Measurements from ENCODE around the gene HECW1. TPM values are rescaled to one million over a fixed set of nuclear protein-coding genes. Genes with fewer than 3 reads are reported as not detected.
A peak's percentile ranks its signal among the peaks of the same experiment; 100 is the strongest.
"Not testable (repeated sequence)": the region's sequence is repeated elsewhere in the genome, so short reads cannot be mapped to it uniquely, and the experiment has no call there.

Gene HECW1
- total RNA-seq, 1 donor: 2.9 TPM

- Histone ChIP-seq H3K4me2 (ENCODE audit: insufficient read depth, low read length) (peak overlapping the region; percentile 85), H3K36me3 (ENCODE audit: insufficient read depth, low read length) (no peaks in the 10 kb centered on the region), H3K4me1 (ENCODE audit: insufficient read depth, low read length) (peaks cover 41% of the 10 kb centered on the region), H4K20me1 (ENCODE audit: insufficient read depth, low read length) (peaks cover 49% of the 10 kb centered on the region), H3K27ac (ENCODE audit: low read depth, low read length) (peak overlapping the region; percentile 97), H3K79me2 (ENCODE audit: insufficient read depth, low read length) (peaks cover 63% of the 10 kb centered on the region), H3K4me3 (ENCODE audit: insufficient read depth, low read length) (peak overlapping the region; percentile 95), H2AFZ (ENCODE audit: low read length) (no peak overlapping the region), H3K9me3 (ENCODE audit: low read depth, low read length) (no peaks in the 10 kb centered on the region), H3K27me3 (ENCODE audit: insufficient read depth, low read length) (no peaks in the 10 kb centered on the region)
- no peak for DNase-seq (ENCODE audit: insufficient read length, low spot score, missing footprints)
- no peak for TF ChIP-seq CTCF (IDR thresholded peaks at IDR 0.05; ENCODE audit: extremely low read depth, low read depth, low read length)
Observed at GRCh38 chr7:43584195-43584586, 471.7 kb downstream of the HECW1 start.

- H3K27me3 ChIP-seq (ENCODE audit: insufficient read depth, low read length); H3K36me3 ChIP-seq (ENCODE audit: insufficient read depth, low read length); H3K9me3 ChIP-seq (ENCODE audit: low read depth, low read length); H2AFZ ChIP-seq (ENCODE audit: low read length): not testable (repeated sequence)
- Histone ChIP-seq H3K79me2 (ENCODE audit: insufficient read depth, low read length) (peaks cover 68% of the 10 kb centered on the region), H3K4me2 (ENCODE audit: insufficient read depth, low read length) (peak overlapping the region; percentile 85), H3K4me3 (ENCODE audit: insufficient read depth, low read length) (peak overlapping the region; percentile 95), H4K20me1 (ENCODE audit: insufficient read depth, low read length) (peaks cover 54% of the 10 kb centered on the region), H3K27ac (ENCODE audit: low read depth, low read length) (peak overlapping the region; percentile 97), H3K4me1 (ENCODE audit: insufficient read depth, low read length) (peaks cover 43% of the 10 kb centered on the region)
- DNase-seq (ENCODE audit: insufficient read length, low spot score, missing footprints): peak; percentile 21
Observed at GRCh38 chr7:43584733-43585132, 472.3 kb downstream of the HECW1 start.

DNA sequence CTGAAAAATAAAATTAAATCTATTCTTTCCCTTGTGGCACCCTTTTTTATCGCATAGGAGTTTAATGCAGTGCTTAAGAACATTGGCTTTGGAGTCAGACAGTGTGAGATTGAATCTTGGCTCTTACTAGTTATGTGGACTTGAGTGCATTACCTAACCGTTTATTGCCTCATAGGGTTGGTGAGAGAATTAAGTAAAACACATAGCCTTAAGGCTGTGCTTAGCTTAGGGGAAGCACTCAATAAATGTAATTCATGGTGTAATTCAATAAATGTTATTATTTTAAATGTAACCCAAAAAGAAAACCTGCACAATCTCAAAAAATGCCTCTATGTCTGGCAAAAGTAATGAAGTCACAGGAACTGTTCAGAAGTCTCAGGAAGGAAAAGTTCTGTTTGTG is 473.1 kb downstream of the HECW1 start:
- H3K4me1 ChIP-seq (ENCODE audit: insufficient read depth, low read length): peaks cover 46% of the 10 kb centered on the region
- peaks cover 76% of the 10 kb centered on the region for H3K79me2 ChIP-seq (ENCODE audit: insufficient read depth, low read length)
- H3K36me3 ChIP-seq (ENCODE audit: insufficient read depth, low read length): no peaks in the 10 kb centered on the region
- peaks cover 61% of the 10 kb centered on the region for H4K20me1 ChIP-seq (ENCODE audit: insufficient read depth, low read length)
- H3K9me3 ChIP-seq (ENCODE audit: low read depth, low read length): no peaks in the 10 kb centered on the region
- H3K4me2 ChIP-seq (ENCODE audit: insufficient read depth, low read length): peak overlapping the region; percentile 85
- H3K27me3 ChIP-seq (ENCODE audit: insufficient read depth, low read length): no peaks in the 10 kb centered on the region
- peak; percentile 82 for DNase-seq (ENCODE audit: insufficient read length, low spot score, missing footprints)
- no peak for TF ChIP-seq CTCF (IDR thresholded peaks at IDR 0.05; ENCODE audit: extremely low read depth, low read depth, low read length)
- H2AFZ ChIP-seq (ENCODE audit: low read length): no peak overlapping the region
- peak overlapping the region; percentile 97 for H3K27ac ChIP-seq (ENCODE audit: low read depth, low read length)
- peak overlapping the region; percentile 95 for H3K4me3 ChIP-seq (ENCODE audit: insufficient read depth, low read length)

DNA sequence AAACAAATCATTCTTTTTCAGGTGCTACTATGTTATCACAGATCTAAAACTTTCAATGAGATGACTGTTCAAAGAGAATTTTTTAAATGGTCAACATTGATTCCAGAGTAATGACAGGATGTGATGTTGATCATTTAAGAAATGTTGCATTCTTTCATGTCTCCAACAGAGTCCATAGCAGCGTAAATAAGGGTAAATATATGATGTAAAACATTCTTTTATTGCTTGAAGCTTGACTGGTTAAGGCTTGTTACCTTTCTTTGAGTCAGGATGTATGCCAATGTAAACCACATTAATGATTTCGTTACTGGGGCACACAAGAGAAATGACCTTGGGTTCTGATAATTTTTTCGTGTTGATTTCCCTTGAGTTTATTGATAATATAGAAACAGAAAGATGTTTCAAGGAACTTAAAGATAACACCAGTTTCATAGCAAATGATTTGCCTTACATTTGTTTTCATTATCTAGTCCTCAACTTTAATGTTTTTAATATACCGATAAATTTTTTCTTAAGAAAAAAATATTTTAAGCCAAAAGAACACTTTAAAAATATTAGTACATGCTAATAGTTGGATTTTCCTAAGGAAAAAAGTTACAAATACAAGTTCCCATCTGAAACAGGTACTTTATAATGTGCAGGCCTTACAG is 473.9 kb downstream of the HECW1 start:
- peaks cover 68% of the 10 kb centered on the region for H4K20me1 ChIP-seq (ENCODE audit: insufficient read depth, low read length)
- no peak for TF ChIP-seq CTCF (IDR thresholded peaks at IDR 0.05; ENCODE audit: extremely low read depth, low read depth, low read length)
- H3K79me2 ChIP-seq (ENCODE audit: insufficient read depth, low read length): peaks cover 84% of the 10 kb centered on the region
- H3K36me3 ChIP-seq (ENCODE audit: insufficient read depth, low read length): no peaks in the 10 kb centered on the region
- peak; percentile 81 for DNase-seq (ENCODE audit: insufficient read length, low spot score, missing footprints)
- H3K4me1 ChIP-seq (ENCODE audit: insufficient read depth, low read length): peaks cover 54% of the 10 kb centered on the region
- H2AFZ ChIP-seq (ENCODE audit: low read length): no peak overlapping the region
- peak overlapping the region; percentile 97 for H3K27ac ChIP-seq (ENCODE audit: low read depth, low read length)
- no peaks in the 10 kb centered on the region for H3K9me3 ChIP-seq (ENCODE audit: low read depth, low read length)
- peak overlapping the region; percentile 85 for H3K4me2 ChIP-seq (ENCODE audit: insufficient read depth, low read length)
- peak overlapping the region; percentile 95 for H3K4me3 ChIP-seq (ENCODE audit: insufficient read depth, low read length)
- H3K27me3 ChIP-seq (ENCODE audit: insufficient read depth, low read length): no peaks in the 10 kb centered on the region
